ENCODE data around the gene ZNF385D. TPM values are rescaled to one million over a fixed set of nuclear protein-coding genes. Genes with fewer than 3 reads are reported as not detected.

Gene ZNF385D
- total RNA-seq, 1 donor from 2014 or later = 0.43 TPM

DNA sequence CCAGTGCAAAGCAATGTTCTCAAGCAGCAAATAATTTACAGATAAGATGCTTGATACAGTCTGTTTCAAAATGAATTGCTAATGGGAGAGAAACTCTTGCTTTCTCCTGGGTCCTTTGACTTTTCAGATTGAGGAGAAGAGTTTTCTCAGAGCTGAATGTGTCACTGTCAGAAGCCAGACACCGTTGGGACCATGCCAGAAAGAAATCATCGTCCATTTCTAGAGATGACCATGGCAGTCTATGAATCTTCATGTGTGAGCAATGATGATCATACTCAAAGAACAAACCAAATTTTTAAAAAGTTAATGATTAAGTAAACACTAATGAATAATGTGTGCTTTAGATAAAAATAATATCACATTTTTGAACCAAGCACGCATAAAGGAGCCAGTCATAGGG lies 77.6 kb downstream of the ZNF385D start:
- H3K27me3 Mint-ChIP-seq (ENCODE audit: unreplicated experiment) = no peaks in the 10 kb centered on the region
- H3K27ac Mint-ChIP-seq (ENCODE audit: unreplicated experiment) = no peak overlapping the region
- no peaks in the 10 kb centered on the region for H3K4me1 Mint-ChIP-seq (ENCODE audit: unreplicated experiment)
- no peaks in the 10 kb centered on the region for H3K9me3 Mint-ChIP-seq (ENCODE audit: unreplicated experiment)
- H3K4me3 Mint-ChIP-seq (ENCODE audit: unreplicated experiment) = no peak overlapping the region
- TF ChIP-seq, protein P1, sequence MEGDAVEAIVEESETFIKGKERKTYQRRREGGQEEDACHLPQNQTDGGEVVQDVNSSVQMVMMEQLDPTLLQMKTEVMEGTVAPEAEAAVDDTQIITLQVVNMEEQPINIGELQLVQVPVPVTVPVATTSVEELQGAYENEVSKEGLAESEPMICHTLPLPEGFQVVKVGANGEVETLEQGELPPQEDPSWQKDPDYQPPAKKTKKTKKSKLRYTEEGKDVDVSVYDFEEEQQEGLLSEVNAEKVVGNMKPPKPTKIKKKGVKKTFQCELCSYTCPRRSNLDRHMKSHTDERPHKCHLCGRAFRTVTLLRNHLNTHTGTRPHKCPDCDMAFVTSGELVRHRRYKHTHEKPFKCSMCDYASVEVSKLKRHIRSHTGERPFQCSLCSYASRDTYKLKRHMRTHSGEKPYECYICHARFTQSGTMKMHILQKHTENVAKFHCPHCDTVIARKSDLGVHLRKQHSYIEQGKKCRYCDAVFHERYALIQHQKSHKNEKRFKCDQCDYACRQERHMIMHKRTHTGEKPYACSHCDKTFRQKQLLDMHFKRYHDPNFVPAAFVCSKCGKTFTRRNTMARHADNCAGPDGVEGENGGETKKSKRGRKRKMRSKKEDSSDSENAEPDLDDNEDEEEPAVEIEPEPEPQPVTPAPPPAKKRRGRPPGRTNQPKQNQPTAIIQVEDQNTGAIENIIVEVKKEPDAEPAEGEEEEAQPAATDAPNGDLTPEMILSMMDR (IDR thresholded peaks at IDR 0.05) = no peak
- no peaks in the 10 kb centered on the region for H3K36me3 Mint-ChIP-seq (ENCODE audit: unreplicated experiment)
- no peak for DNase-seq (ENCODE audit: extremely low spot score, unreplicated experiment)

DNA sequence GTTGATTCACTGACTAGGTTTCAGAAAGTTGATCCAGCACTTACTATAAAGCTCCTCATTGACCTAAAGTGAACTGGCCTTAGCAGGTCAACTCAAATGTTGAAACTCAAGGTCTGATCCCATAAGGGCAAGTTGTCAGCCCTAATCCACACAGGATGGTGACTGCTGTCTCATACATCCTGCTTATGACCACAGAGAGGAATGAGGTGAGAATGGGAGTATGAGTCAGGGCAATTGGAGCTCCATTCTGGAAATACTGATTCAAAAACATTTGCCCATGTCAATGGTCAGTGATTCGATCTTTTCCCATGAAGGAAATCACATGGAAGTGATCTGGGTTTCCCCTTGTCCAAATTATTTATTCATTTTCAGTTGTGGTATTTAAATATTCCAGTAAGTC lies 78.7 kb downstream of the ZNF385D start:
- DNase-seq (ENCODE audit: extremely low spot score, unreplicated experiment) = no peak
- H3K27me3 Mint-ChIP-seq (ENCODE audit: unreplicated experiment) = no peaks in the 10 kb centered on the region
- no peaks in the 10 kb centered on the region for H3K36me3 Mint-ChIP-seq (ENCODE audit: unreplicated experiment)
- TF ChIP-seq, protein P1 (IDR thresholded peaks at IDR 0.05) = no peak
- H3K4me1 Mint-ChIP-seq (ENCODE audit: unreplicated experiment) = no peaks in the 10 kb centered on the region
- no peak overlapping the region for H3K4me3 Mint-ChIP-seq (ENCODE audit: unreplicated experiment)
- H3K9me3 Mint-ChIP-seq (ENCODE audit: unreplicated experiment) = no peaks in the 10 kb centered on the region
- no peak overlapping the region for H3K27ac Mint-ChIP-seq (ENCODE audit: unreplicated experiment)

DNA sequence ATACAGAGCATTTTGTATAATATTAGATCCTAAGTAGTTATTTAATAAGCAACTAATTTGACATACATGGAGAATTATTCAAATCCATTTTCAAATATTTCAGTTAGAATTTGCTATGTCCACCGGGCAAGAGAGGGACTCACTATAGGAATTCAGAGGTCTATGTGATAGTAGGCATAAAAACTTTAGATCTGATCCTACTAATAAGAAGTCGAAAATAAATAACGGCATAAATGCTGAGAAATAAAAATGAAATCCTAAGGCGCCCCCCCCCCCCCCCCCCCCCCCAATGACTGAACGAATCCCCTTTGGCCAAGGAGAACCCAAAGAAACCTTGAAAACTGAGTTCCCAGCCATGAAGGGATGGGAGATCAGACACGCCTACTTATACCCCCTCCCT lies 80.6 kb downstream of the ZNF385D start:
- no peak for DNase-seq (ENCODE audit: extremely low spot score, unreplicated experiment)
- Mint-ChIP-seq H3K9me3 (ENCODE audit: unreplicated experiment) (no peaks in the 10 kb centered on the region), H3K27me3 (ENCODE audit: unreplicated experiment) (peaks cover 4% of the 10 kb centered on the region), H3K4me3 (ENCODE audit: unreplicated experiment) (no peak overlapping the region), H3K4me1 (ENCODE audit: unreplicated experiment) (no peaks in the 10 kb centered on the region), H3K36me3 (ENCODE audit: unreplicated experiment) (no peaks in the 10 kb centered on the region), H3K27ac (ENCODE audit: unreplicated experiment) (no peak overlapping the region)
- TF ChIP-seq, protein P1 (IDR thresholded peaks at IDR 0.05) = no peak

DNA sequence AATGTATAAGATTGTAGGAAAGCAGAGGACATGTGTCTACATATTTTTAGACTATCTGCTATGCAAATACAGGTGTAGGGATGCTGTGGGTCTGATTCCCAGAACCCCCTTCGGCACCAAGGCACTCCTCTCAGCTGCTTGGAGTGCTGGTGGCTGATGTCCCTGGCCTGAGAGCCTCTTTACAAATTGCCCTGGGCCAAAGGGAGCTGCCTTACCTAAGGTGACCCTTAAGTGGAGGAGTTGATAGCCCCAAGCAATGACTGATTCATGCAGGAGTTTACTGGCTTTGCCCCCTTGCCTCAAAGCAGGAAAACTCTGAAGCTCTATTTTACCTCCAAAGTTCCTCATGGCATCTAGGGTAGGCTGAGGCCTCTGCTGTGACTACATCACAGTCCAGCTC lies 83.0 kb downstream of the ZNF385D start:
- no peak for DNase-seq (ENCODE audit: extremely low spot score, unreplicated experiment)
- peaks cover 4% of the 10 kb centered on the region for H3K27me3 Mint-ChIP-seq (ENCODE audit: unreplicated experiment)
- H3K4me1 Mint-ChIP-seq (ENCODE audit: unreplicated experiment) = no peaks in the 10 kb centered on the region
- no peaks in the 10 kb centered on the region for H3K36me3 Mint-ChIP-seq (ENCODE audit: unreplicated experiment)
- H3K4me3 Mint-ChIP-seq (ENCODE audit: unreplicated experiment) = no peak overlapping the region
- TF ChIP-seq, protein P1 (IDR thresholded peaks at IDR 0.05) = no peak
- H3K9me3 Mint-ChIP-seq (ENCODE audit: unreplicated experiment) = no peaks in the 10 kb centered on the region
- H3K27ac Mint-ChIP-seq (ENCODE audit: unreplicated experiment) = no peak overlapping the region

DNA sequence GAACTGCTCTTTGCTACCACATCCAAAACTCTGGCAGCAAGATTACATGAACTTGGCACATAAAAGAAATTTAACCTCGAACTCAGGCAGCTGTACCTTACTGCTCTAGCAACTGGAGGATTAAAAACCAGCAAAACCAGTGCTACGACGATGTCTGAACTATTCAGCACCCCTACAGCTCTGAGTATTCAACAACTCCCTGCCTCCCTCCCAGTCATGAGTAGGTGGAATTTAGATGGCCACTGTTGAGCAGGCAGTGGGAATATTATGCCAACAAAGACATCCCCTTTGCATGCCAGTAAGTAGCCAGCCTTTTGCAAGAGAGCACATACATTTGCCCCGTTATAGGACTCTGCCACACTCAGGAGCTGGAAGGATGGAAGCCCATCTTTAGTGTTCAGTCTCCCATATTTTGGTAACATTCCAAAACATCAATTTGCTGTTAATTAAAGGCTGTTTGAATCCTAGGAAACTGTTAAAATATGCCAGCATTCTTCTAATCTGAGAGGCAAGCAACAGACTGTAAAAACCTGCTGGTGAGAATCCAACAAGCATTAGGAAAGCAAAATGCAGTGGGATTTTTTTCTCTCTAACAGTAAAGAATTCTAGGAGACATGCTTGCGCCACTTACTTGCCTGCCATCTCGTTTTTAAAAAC lies 85.4 kb downstream of the ZNF385D start:
- H3K27ac Mint-ChIP-seq (ENCODE audit: unreplicated experiment) = no peak overlapping the region
- no peak for DNase-seq (ENCODE audit: extremely low spot score, unreplicated experiment)
- no peaks in the 10 kb centered on the region for H3K4me1 Mint-ChIP-seq (ENCODE audit: unreplicated experiment)
- no peaks in the 10 kb centered on the region for H3K36me3 Mint-ChIP-seq (ENCODE audit: unreplicated experiment)
- peaks cover 8% of the 10 kb centered on the region for H3K27me3 Mint-ChIP-seq (ENCODE audit: unreplicated experiment)
- TF ChIP-seq, protein P1 (IDR thresholded peaks at IDR 0.05) = no peak
- H3K9me3 Mint-ChIP-seq (ENCODE audit: unreplicated experiment) = no peaks in the 10 kb centered on the region
- H3K4me3 Mint-ChIP-seq (ENCODE audit: unreplicated experiment) = no peak overlapping the region

Data from osteocyte (in vitro differentiated cells).